NT2/D1 (cell line): ENCODE measurements around the gene SLC28A1.

ENCODE experiments used
- SUZ12 ChIP-seq: IDR thresholded peaks from 2 replicates; pipeline ENCODE4 v1.6.1; 2011; ENCODE audit not compliant: insufficient read length, insufficient read depth; ENCODE audit errors: extremely low read depth
- YY1 ChIP-seq: IDR thresholded peaks from 2 replicates; pipeline ENCODE4 v1.6.1; 2011; ENCODE audit not compliant: insufficient read length, insufficient read depth
- ZNF274 ChIP-seq: IDR thresholded peaks from 2 replicates; pipeline ENCODE4 v1.6.1; 2011; ENCODE audit warnings: mild to moderate bottlenecking, low read depth, low read length

DNA sequence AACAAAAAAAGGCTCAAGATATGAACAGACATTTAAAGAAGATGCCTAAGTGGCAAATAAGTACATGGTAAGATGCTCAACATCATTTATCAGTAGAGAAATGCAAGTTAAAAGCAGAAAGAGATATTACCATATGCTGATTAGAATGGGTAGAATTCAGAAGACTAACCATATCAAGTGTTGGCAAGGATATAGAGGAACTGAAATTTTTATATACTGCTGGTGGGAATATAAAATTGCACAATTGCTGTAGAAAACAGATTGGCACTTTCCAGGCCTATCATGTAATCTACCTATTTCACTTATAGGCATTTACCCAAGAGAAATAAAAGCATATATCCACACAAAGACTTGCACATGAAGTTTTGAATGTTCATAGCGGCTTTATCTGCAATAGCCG is 17.1 kb downstream of the SLC28A1 start:
- TF ChIP-seq YY1: no peak
- no peak for TF ChIP-seq SUZ12
- TF ChIP-seq ZNF274: no peak
